GM10847 (cell line): ENCODE measurements around the gene SLIT3.

Experiments used
- POLR2A ChIP-seq: IDR thresholded peaks from 2 replicates; pipeline ENCODE4 v1.6.1; 2011; ENCODE audit not compliant: insufficient read length; ENCODE audit errors: extremely low read depth

Gene SLIT3

GRCh38 chr5:168637793-168638192, 663.1 kb downstream of the SLIT3 start:
- no peak for TF ChIP-seq POLR2A

- no peak for TF ChIP-seq POLR2A
Observed at GRCh38 chr5:168637281-168637680, 663.7 kb downstream of the SLIT3 start.

GRCh38 chr5:168624850-168625364, 676.0 kb downstream of the SLIT3 start:
- TF ChIP-seq POLR2A, result no peak

- no peak for TF ChIP-seq POLR2A
Observed at GRCh38 chr5:168620807-168621206, 680.1 kb downstream of the SLIT3 start.

- TF ChIP-seq POLR2A, result no peak
Observed at GRCh38 chr5:168614661-168615060, 686.3 kb downstream of the SLIT3 start.

- TF ChIP-seq POLR2A, result no peak
Observed at GRCh38 chr5:168613996-168614395, 686.9 kb downstream of the SLIT3 start.

GRCh38 chr5:168613396-168613795, 687.5 kb downstream of the SLIT3 start:
- no peak for TF ChIP-seq POLR2A

GRCh38 chr5:168612996-168613395, 687.9 kb downstream of the SLIT3 start:
- no peak for TF ChIP-seq POLR2A

- no peak for TF ChIP-seq POLR2A
Observed at GRCh38 chr5:168612123-168612522, 688.8 kb downstream of the SLIT3 start.
